Kidney (tissue), 14 donors: Measurements from ENCODE around the gene RAD21L1. TPM values are rescaled to one million over a fixed set of nuclear protein-coding genes. Genes with fewer than 3 reads are reported as not detected.
A peak's percentile ranks its signal among the peaks of the same experiment; 100 is the strongest.

Source experiments
- DNase-seq, 5 donors: peaks; one replicate each; pipeline ENCODE4 v3.0.0-alpha.2; 2013 to 2020
- FAIRE-seq: peaks from 2 replicates; lab custom pipeline; 2012; peaks lifted over from hg19 to GRCh38; lab: Jason Lieb, UNC
- H3K27ac ChIP-seq, 2 donors: one replicate each; pipeline ENCODE4 v1.7.0; 2013; ENCODE audit warnings: low read depth in 2 of 2, low read length in 2 of 2, inconsistent platforms in 1 of 2
- H3K27me3 ChIP-seq: one replicate; pipeline ENCODE4 v1.7.1; 2013; ENCODE audit warnings: low read length, inconsistent platforms; ENCODE audit not compliant: control insufficient read depth, insufficient read depth
- H3K36me3 ChIP-seq, 3 donors: one replicate each; pipeline versions ENCODE4 v1.7.0 to v1.7.1; 2013; ENCODE audit warnings: low read length in 3 of 3, control low read depth in 1 of 3, inconsistent platforms in 1 of 3; ENCODE audit not compliant: insufficient read depth in 3 of 3, control insufficient read depth in 2 of 3
- H3K4me1 ChIP-seq, 3 donors: one replicate each; pipeline versions ENCODE4 v1.7.0 to v1.7.1; 2013; ENCODE audit warnings: low read length in 3 of 3, inconsistent platforms in 1 of 3, low read depth in 1 of 3; ENCODE audit not compliant: control insufficient read depth in 2 of 3, insufficient read depth in 2 of 3
- H3K4me3 ChIP-seq, 3 donors: one replicate each; pipeline versions ENCODE4 v1.7.0 to v1.8.1; 2013; ENCODE audit warnings: low read length in 3 of 3, control low read depth in 1 of 3, inconsistent platforms in 1 of 3
- H3K9ac ChIP-seq, 3 donors: one replicate each; pipeline versions ENCODE4 v1.7.0 to v1.7.1; 2013; ENCODE audit warnings: low read length in 3 of 3, control low read depth in 1 of 3, inconsistent platforms in 1 of 3
- H3K9me3 ChIP-seq, 3 donors: one replicate each; pipeline versions ENCODE4 v1.7.0 to v1.7.1; 2013; ENCODE audit warnings: low read length in 3 of 3, control low read depth in 1 of 3, inconsistent platforms in 1 of 3; ENCODE audit not compliant: control insufficient read depth in 2 of 3, insufficient read depth in 1 of 3
- CTCF ChIP-seq: IDR thresholded peaks from 3 replicates; pipeline ENCODE4 v1.5.1; 2012; ENCODE audit warnings: mild to moderate bottlenecking, moderate library complexity, borderline replicate concordance; ENCODE audit not compliant: insufficient read depth; ENCODE audit errors: extremely low read depth
- intact Hi-C: fragments of 100-400 bp; cut with DNase I; formaldehyde crosslinking; loops from one replicate; pipeline ENCODE4 v1.11.1; 2022
- polyA plus RNA-seq: library from polyadenylated mRNA; stranded (reverse); fragments of 350-450 nt; fragmentation: Illumina TruSeq; extraction: RNeasy Lipid Tissue Mini Kit (QIAGEN cat#74804); gene quantifications from one replicate; pipeline ENCODE4 v1.2.3, GENCODE V29; 2014; ENCODE audit warnings: low read depth, low replicate concordance; ENCODE audit not compliant: insufficient read depth
- total RNA-seq: library from RNA; stranded (reverse); fragmentation: NEBNext Ultra II Directional; extraction: Animal tissue kit (Norgen Biotek cat#: 25700); gene quantifications from one replicate; pipeline ENCODE4 v1.2.1, GENCODE V29; 2021
- donor health status: control.
- donor health status: control.
- donor health status: control.
- donor health status: control.
- donor health status: control.
- donor health status: DM: yes; HTN: yes; CAD: no.
- donor health status: Normal renal cell carcinoma (clear cell type).

RAD21L1 gene
- total and polyA plus RNA-seq, 2 donors from 2014 or later, result not detected

GRCh38 chr20:1264727-1265126, 38.9 kb downstream of the RAD21L1 start:
- no peaks in the 10 kb centered on the region for H3K36me3 ChIP-seq
- no peak overlapping the region for H3K4me3 ChIP-seq
- no peaks in the 10 kb centered on the region for H3K27me3 ChIP-seq
- no peaks in the 10 kb centered on the region for H3K9me3 ChIP-seq
- intact Hi-C loops, result no loop called here
- no peak overlapping the region for H3K9ac ChIP-seq
- peaks cover 0 to 9% (median 0%) of the 10 kb centered on the region in 3 donors for H3K4me1 ChIP-seq
- no peak overlapping the region for H3K27ac ChIP-seq
- no peak for FAIRE-seq
- no peak for TF ChIP-seq CTCF
- no peak for DNase-seq

- peak overlapping the region in 1 of 3 donors; percentile 60 for H3K9ac ChIP-seq
- H3K4me1 ChIP-seq, result peaks cover 0 to 9% (median 0%) of the 10 kb centered on the region in 3 donors
- H3K9me3 ChIP-seq, result no peaks in the 10 kb centered on the region
- no peak for DNase-seq
- H3K27me3 ChIP-seq, result no peaks in the 10 kb centered on the region
- no peak for FAIRE-seq
- H3K36me3 ChIP-seq, result no peaks in the 10 kb centered on the region
- intact Hi-C loops, result no loop called here
- no peak for TF ChIP-seq CTCF
- no peak overlapping the region for H3K27ac ChIP-seq
- H3K4me3 ChIP-seq, result peak overlapping the region in 2 of 3 donors; percentile 52 to 62
Observed at GRCh38 chr20:1265226-1265915, 39.5 kb downstream of the RAD21L1 start.

GRCh38 chr20:1265916-1266166, 40.0 kb downstream of the RAD21L1 start:
- H3K4me3 ChIP-seq, result peak overlapping the region; percentile 52 to 62 (median 61)
- no peak overlapping the region for H3K27ac ChIP-seq
- TF ChIP-seq CTCF, result no peak
- H3K9me3 ChIP-seq, result no peaks in the 10 kb centered on the region
- no peak for FAIRE-seq
- no peaks in the 10 kb centered on the region for H3K27me3 ChIP-seq
- H3K36me3 ChIP-seq, result no peaks in the 10 kb centered on the region
- H3K9ac ChIP-seq, result peak overlapping the region in 1 of 3 donors; percentile 60
- peaks cover 0 to 9% (median 0%) of the 10 kb centered on the region in 3 donors for H3K4me1 ChIP-seq
- intact Hi-C loops, result no loop called here
- no peak for DNase-seq
